Measurements from ENCODE around the gene TMEM59.

DNA sequence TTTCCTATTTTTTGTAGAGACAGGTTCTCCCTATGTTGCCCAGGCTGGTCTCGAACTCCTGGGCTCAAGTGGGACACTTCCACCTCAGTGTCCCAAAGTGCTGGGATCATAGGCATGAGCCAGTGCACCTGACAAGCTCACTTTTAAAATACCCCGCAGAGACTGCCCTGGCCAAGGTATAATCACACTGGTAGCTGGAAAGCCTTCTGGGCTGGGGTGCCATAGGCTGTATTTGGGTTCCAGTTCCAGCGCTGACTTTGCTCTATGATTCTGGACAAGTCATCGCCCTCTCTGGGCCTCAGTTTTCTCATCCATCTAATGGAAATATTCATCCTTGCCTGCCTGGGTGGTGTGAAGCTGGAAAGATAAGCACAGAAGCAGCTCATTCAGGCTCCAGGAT is 45.4 kb downstream of the TMEM59 start:
- TF ChIP-seq, protein P1, sequence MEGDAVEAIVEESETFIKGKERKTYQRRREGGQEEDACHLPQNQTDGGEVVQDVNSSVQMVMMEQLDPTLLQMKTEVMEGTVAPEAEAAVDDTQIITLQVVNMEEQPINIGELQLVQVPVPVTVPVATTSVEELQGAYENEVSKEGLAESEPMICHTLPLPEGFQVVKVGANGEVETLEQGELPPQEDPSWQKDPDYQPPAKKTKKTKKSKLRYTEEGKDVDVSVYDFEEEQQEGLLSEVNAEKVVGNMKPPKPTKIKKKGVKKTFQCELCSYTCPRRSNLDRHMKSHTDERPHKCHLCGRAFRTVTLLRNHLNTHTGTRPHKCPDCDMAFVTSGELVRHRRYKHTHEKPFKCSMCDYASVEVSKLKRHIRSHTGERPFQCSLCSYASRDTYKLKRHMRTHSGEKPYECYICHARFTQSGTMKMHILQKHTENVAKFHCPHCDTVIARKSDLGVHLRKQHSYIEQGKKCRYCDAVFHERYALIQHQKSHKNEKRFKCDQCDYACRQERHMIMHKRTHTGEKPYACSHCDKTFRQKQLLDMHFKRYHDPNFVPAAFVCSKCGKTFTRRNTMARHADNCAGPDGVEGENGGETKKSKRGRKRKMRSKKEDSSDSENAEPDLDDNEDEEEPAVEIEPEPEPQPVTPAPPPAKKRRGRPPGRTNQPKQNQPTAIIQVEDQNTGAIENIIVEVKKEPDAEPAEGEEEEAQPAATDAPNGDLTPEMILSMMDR (IDR thresholded peaks at IDR 0.05), result no peak
- no peak for TF ChIP-seq POLR2AphosphoS5 (IDR thresholded peaks at IDR 0.05)

Measured in gastroesophageal sphincter (tissue), 3 donors.